ENCODE results near the gene ANP32B.
"Not testable (repeated sequence)": the region's sequence is repeated elsewhere in the genome, so short reads cannot be mapped to it uniquely, and the experiment has no call there.

Gene ANP32B

GRCh38 chr9:98010445-98010844 is 27.3 kb downstream of the ANP32B start:
- Histone ChIP-seq H3K27me3 (ENCODE audit: insufficient read depth, insufficient read length) (no peaks in the 10 kb centered on the region), H3K9ac (ENCODE audit: insufficient read length, low read depth) (no peak overlapping the region), H3K4me3 (ENCODE audit: insufficient read length, low read depth) (no peak overlapping the region), H3K4me1 (ENCODE audit: insufficient read depth, insufficient read length) (no peaks in the 10 kb centered on the region), H3K9me3 (ENCODE audit: insufficient read depth, low read length) (no peaks in the 10 kb centered on the region), H3K36me3 (ENCODE audit: insufficient read depth, insufficient read length, low read length) (peaks cover 98% of the 10 kb centered on the region)
- no peak for DNase-seq (ENCODE audit: low read depth, low spot score)
- TF ChIP-seq ZNF274 (IDR thresholded peaks at IDR 0.05; ENCODE audit: low read depth, low read length), result no peak
- TF ChIP-seq SUZ12 (IDR thresholded peaks at IDR 0.05; ENCODE audit: extremely low read depth, insufficient read depth, insufficient read length), result no peak
- no peak for TF ChIP-seq YY1 (IDR thresholded peaks at IDR 0.05; ENCODE audit: insufficient read depth, insufficient read length)

GRCh38 chr9:98011122-98011521 is 28.0 kb downstream of the ANP32B start:
- H3K36me3 ChIP-seq (ENCODE audit: insufficient read depth, insufficient read length, low read length), result peaks cover 98% of the 10 kb centered on the region
- no peak for TF ChIP-seq ZNF274 (IDR thresholded peaks at IDR 0.05; ENCODE audit: low read depth, low read length)
- no peak for TF ChIP-seq YY1 (IDR thresholded peaks at IDR 0.05; ENCODE audit: insufficient read depth, insufficient read length)
- no peak for TF ChIP-seq SUZ12 (IDR thresholded peaks at IDR 0.05; ENCODE audit: extremely low read depth, insufficient read depth, insufficient read length)

GRCh38 chr9:98016137-98016680 is 33.1 kb downstream of the ANP32B start:
- TF ChIP-seq ZNF274 (IDR thresholded peaks at IDR 0.05; ENCODE audit: low read depth, low read length) (no peak), SUZ12 (IDR thresholded peaks at IDR 0.05; ENCODE audit: extremely low read depth, insufficient read depth, insufficient read length) (no peak), YY1 (IDR thresholded peaks at IDR 0.05; ENCODE audit: insufficient read depth, insufficient read length) (no peak)
- no peaks in the 10 kb centered on the region for H3K4me1 ChIP-seq (ENCODE audit: insufficient read depth, insufficient read length)
- H3K4me3 ChIP-seq (ENCODE audit: insufficient read length, low read depth), result no peak overlapping the region
- no peak overlapping the region for H3K9ac ChIP-seq (ENCODE audit: insufficient read length, low read depth)
- peaks cover 87% of the 10 kb centered on the region for H3K36me3 ChIP-seq (ENCODE audit: insufficient read depth, insufficient read length, low read length)
- DNase-seq (ENCODE audit: low read depth, low spot score), result no peak
- H3K27me3 ChIP-seq (ENCODE audit: insufficient read depth, insufficient read length), result no peaks in the 10 kb centered on the region
- no peaks in the 10 kb centered on the region for H3K9me3 ChIP-seq (ENCODE audit: insufficient read depth, low read length)

More at GRCh38 chr9:98011122-98011521, 28.0 kb downstream of the ANP32B start:
- Histone ChIP-seq H3K4me1 (ENCODE audit: insufficient read depth, insufficient read length) (no peaks in the 10 kb centered on the region), H3K9ac (ENCODE audit: insufficient read length, low read depth) (no peak overlapping the region), H3K27me3 (ENCODE audit: insufficient read depth, insufficient read length) (no peaks in the 10 kb centered on the region), H3K9me3 (ENCODE audit: insufficient read depth, low read length) (no peaks in the 10 kb centered on the region), H3K4me3 (ENCODE audit: insufficient read length, low read depth) (no peak overlapping the region)
- no peak for DNase-seq (ENCODE audit: low read depth, low spot score)

- TF ChIP-seq YY1 (IDR thresholded peaks at IDR 0.05; ENCODE audit: insufficient read depth, insufficient read length) (no peak), SUZ12 (IDR thresholded peaks at IDR 0.05; ENCODE audit: extremely low read depth, insufficient read depth, insufficient read length) (no peak), ZNF274 (IDR thresholded peaks at IDR 0.05; ENCODE audit: low read depth, low read length) (no peak)
- no peaks in the 10 kb centered on the region for H3K27me3 ChIP-seq (ENCODE audit: insufficient read depth, insufficient read length)
- no peak for DNase-seq (ENCODE audit: low read depth, low spot score)
- H3K9me3 ChIP-seq (ENCODE audit: insufficient read depth, low read length), result no peaks in the 10 kb centered on the region
- peaks cover 3% of the 10 kb centered on the region for H3K4me1 ChIP-seq (ENCODE audit: insufficient read depth, insufficient read length)
- peaks cover 80% of the 10 kb centered on the region for H3K36me3 ChIP-seq (ENCODE audit: insufficient read depth, insufficient read length, low read length)
- H3K4me3 ChIP-seq (ENCODE audit: insufficient read length, low read depth), result no peak overlapping the region
- no peak overlapping the region for H3K9ac ChIP-seq (ENCODE audit: insufficient read length, low read depth)
Observed at GRCh38 chr9:98017306-98017705, 34.2 kb downstream of the ANP32B start.

- no peak for TF ChIP-seq ZNF274 (IDR thresholded peaks at IDR 0.05; ENCODE audit: low read depth, low read length)
- no peak for TF ChIP-seq YY1 (IDR thresholded peaks at IDR 0.05; ENCODE audit: insufficient read depth, insufficient read length)
- no peak for TF ChIP-seq SUZ12 (IDR thresholded peaks at IDR 0.05; ENCODE audit: extremely low read depth, insufficient read depth, insufficient read length)
- peaks cover 71% of the 10 kb centered on the region for H3K36me3 ChIP-seq (ENCODE audit: insufficient read depth, insufficient read length, low read length)
- H3K4me3 ChIP-seq (ENCODE audit: insufficient read length, low read depth), result no peak overlapping the region
Observed at GRCh38 chr9:98018347-98018746, 35.2 kb downstream of the ANP32B start.

GRCh38 chr9:98019098-98019497 is 36.0 kb downstream of the ANP32B start:
- no peak overlapping the region for H3K9ac ChIP-seq (ENCODE audit: insufficient read length, low read depth)
- no peak for DNase-seq (ENCODE audit: low read depth, low spot score)
- no peaks in the 10 kb centered on the region for H3K9me3 ChIP-seq (ENCODE audit: insufficient read depth, low read length)
- peaks cover 3% of the 10 kb centered on the region for H3K4me1 ChIP-seq (ENCODE audit: insufficient read depth, insufficient read length)
- H3K27me3 ChIP-seq (ENCODE audit: insufficient read depth, insufficient read length), result no peaks in the 10 kb centered on the region
- H3K4me3 ChIP-seq (ENCODE audit: insufficient read length, low read depth), result no peak overlapping the region
- TF ChIP-seq YY1 (IDR thresholded peaks at IDR 0.05; ENCODE audit: insufficient read depth, insufficient read length) (no peak), SUZ12 (IDR thresholded peaks at IDR 0.05; ENCODE audit: extremely low read depth, insufficient read depth, insufficient read length) (no peak), ZNF274 (IDR thresholded peaks at IDR 0.05; ENCODE audit: low read depth, low read length) (no peak)
- H3K36me3 ChIP-seq (ENCODE audit: insufficient read depth, insufficient read length, low read length), result peaks cover 63% of the 10 kb centered on the region

More at GRCh38 chr9:98018347-98018746, 35.2 kb downstream of the ANP32B start:
- no peak for DNase-seq (ENCODE audit: low read depth, low spot score)
- H3K9me3 ChIP-seq (ENCODE audit: insufficient read depth, low read length), result no peaks in the 10 kb centered on the region
- no peak overlapping the region for H3K9ac ChIP-seq (ENCODE audit: insufficient read length, low read depth)
- no peaks in the 10 kb centered on the region for H3K27me3 ChIP-seq (ENCODE audit: insufficient read depth, insufficient read length)
- H3K4me1 ChIP-seq (ENCODE audit: insufficient read depth, insufficient read length), result peaks cover 3% of the 10 kb centered on the region

GRCh38 chr9:98019869-98020268 is 36.7 kb downstream of the ANP32B start:
- H3K9me3 ChIP-seq (ENCODE audit: insufficient read depth, low read length); H3K27me3 ChIP-seq (ENCODE audit: insufficient read depth, insufficient read length); DNase-seq (ENCODE audit: low read depth, low spot score); H3K4me1 ChIP-seq (ENCODE audit: insufficient read depth, insufficient read length); H3K4me3 ChIP-seq (ENCODE audit: insufficient read length, low read depth); H3K9ac ChIP-seq (ENCODE audit: insufficient read length, low read depth): not testable (repeated sequence)
- H3K36me3 ChIP-seq (ENCODE audit: insufficient read depth, insufficient read length, low read length), result peaks cover 56% of the 10 kb centered on the region

Measured in NT2/D1 (cell line).